C1 segment of cervical spinal cord (tissue), 14 donors: ENCODE measurements around the gene ENPP7.

Experiments
- DNase-seq, 14 donors: peaks; one replicate each; lab custom pipeline; 2025; lab: John Stamatoyannopoulos, UW

Gene ENPP7

DNA sequence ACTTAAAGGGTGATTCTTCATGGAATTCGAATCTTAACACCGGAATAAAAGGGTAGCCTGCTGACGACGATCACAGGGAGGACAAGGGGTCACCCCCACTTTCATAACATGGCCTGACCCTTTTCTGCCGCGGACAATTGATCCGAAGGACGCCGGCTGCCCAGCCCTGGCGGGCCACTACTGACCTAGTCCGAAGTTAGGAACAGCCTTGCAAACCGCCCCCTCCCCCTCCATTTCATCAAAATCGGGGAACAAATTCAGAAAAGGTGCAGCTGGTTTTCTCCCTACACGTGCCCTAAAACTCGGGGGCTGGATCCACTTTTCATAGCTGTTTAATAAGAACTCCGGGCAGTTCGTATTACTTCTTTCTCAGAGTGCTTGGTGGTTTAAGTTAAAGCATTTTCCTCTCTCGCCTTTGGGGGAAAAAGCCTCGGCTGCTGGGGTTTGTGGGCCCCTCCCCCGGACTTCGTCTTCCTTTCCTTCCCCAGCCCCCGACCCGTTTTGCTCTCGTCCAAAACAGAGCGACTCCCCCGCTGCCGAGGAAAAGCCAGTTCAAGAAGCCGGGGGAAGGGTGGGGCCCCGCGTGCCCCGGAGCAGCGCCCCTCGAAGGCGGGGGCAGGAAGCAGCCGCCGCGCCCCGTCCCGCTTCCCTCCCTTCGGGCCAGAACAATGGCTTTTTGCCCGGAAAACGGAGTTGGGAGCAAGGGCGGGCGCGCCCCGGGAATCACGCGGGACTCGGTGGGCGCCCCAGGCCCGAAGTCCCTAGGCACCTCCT, 46.6 kb downstream of the ENPP7 start:
- peak in 8 of 14 donors; percentile 15 to 76 (median 60) for DNase-seq

DNA sequence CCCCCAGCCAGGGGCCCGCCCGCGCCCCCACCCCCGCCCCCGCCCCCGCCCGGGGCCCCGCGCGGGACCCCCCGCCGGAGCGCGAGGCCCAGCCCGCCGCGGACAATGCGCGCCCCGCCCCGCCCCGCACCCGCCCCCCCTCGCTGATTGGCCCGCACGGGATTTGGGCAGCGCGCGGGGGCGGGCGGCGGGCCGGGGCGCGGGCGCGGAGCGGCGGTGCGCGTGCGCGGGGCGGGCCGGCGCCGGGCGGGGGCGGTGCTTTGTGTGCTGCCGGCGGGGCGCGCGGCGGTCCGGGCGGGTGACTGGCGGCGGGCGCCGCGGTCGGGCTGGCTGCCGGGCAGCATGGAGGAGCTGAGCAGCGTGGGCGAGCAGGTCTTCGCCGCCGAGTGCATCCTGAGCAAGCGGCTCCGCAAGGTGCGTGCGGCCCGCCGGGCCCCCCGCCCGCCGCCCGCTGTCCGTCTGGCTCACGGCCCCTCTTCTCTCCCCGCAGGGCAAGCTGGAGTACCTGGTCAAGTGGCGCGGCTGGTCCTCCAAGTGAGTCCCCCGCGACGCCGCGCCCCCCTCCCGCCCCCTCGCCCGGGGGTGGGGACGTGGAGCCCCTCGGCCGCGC, 47.3 kb downstream of the ENPP7 start, which contains the start of gene CBX2:
Gene CBX2, plus strand, starts transcription at position 255 of the 610 bp plus-strand sequence. Its CDS starts 88 bp downstream, at position 343.
- peak in 12 of 14 donors; percentile 20 to 85 (median 60) for DNase-seq

DNA sequence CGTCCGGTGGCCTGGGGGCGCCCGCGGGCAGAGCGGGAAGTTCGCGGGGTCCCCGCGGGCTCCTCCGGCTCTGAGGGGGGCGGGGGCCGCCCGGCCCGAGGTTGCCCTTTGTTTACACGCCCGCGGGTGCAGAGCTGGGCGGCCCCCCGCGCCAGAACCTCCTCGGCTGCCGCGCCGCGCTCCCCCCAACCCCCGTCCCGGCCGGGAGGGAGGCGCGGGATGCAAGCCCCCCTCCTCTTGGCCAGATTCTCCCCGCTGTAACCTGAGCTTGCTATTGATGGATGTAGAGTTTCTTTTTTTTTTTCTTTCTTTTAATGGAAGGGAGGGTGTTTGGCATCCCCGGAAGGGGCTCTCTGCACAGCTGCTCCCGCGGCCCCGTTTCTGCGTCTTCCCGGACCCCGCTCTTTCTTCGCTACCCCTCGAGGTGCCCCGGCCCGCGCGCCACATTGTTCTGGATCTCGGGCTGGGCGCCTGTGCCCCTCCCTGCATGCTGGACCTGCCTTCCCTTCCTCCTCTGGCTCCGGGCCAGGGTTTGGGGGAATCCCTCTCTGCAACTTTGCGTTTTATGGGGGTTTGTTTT, 47.9 kb downstream of the ENPP7 start:
- DNase-seq: peak in 1 of 14 donors; percentile 2

DNA sequence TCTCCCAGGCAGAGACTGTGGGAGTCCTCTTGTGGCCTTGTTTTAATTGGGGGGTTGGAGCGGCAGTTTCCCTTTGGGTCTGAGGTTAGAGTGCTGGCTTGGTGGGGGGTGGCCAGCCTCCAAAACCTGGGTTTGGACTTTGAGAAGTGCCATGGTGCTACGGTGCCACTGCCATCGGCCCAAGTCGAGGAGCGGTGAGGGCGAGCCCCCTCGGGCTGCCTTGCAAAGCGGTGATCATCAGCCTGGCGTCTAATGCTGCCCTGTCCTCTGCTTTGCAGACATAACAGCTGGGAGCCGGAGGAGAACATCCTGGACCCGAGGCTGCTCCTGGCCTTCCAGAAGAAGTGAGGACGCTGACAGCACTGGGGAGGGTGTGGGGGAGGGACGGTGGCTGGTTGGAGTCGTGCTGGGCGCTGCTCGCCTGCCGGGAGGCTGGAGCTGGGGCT, 48.4 kb downstream of the ENPP7 start:
- DNase-seq: no peak

DNA sequence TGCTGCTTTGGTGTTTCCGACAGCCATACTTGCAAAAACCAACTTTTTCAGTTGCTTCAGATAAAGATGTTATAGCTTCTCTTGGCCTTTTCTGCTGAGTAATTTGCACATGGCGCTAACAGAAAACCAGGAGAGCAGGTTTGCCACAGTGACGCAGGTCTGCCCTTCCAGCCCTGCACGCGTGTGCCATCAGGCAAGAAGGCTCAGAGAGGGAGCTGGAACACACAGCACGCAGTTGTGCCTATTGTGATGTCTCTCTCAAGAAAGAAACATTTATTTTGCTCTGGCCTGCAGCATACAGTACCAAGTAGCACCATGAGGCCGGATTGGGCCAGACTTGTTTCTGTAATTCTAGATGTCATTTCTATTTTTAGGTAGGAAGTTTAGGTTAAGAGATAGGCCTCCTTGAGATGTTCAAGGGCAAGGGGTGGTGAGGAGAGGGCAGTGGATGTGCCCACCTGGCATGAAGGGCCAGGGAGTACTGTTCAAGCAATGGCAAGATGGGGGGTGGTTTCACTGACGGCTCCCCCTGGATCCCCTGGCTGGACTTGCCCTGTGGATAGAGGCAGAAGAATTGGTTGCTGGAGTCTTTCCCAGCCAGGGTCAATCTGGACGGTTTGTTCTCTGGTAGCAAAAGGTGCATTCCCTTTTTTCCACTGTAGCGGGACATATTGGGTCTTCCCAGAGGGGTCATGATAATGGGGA, 49.1 kb downstream of the ENPP7 start:
- no peak for DNase-seq

DNA sequence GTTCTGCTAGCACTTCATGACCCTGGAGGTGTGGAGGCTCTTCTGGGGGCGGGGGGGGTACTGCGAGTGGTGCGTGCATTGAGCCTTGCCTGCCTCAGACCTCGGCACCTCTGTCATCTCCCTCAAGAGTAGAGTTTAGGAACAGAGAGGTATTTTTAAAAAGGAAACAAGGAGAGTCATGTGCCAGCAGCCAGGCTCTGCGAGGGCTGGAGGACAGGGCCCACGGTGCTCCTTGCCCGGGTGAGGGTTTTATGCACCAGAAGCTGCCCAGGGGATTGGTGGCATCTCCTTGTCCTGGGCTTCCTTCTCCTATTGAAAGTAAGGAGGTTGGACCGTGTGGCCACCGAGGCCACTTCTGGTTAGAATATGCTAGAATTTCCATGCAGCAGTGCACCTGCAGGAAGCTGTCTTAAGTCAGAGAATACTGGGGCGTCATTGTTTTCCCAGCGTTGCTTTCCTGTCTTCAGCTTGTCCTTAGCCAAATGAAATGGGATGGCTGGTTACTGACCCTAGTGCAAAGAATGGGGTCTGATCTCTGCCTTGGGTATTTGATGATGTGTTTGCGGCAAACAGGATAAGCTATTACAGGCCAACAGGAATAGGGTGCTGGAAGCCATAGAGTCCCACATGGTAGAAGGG, 50.4 kb downstream of the ENPP7 start:
- no peak for DNase-seq

DNA sequence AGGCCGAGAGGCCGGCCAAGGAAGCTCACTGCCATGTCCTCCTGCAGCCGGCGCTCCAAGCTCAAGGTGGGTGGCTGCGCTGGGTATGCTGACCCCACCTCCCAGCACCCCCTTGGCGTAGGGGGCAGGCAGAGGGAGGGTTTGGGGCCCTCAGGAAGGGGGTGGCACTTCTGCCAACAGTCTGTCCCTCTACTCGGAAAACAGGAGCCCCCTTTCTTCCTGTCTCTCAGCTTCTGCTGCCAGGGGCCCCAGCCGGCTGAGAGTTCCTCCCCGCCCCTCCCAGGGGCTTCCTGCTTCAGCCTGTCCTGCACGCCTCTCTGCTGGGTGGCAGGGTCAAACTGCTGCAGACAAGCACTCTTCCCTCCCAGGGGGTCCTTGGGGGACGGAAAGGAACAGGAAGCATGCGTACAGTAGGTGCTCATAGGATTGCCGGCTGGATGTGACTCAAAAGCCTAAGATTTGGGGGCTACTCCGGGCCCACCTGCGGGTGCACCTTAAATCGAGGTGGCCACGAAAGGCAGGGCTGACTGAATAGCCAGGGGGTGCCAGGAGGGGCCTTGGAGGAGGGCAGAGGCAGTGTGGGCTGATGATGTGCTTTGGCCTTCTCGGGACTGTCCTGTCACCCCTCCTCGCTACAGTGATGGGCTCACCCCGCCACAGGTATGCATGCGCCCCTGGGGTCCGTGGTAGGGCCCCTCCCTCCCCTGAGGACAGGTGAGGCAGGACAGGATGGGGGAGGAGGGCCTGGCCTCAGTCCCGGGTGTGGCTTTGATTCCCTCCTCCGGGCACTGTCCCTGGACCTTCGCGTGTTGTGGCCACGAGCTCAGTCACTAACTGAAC, 51.2 kb downstream of the ENPP7 start:
- DNase-seq: no peak

DNA sequence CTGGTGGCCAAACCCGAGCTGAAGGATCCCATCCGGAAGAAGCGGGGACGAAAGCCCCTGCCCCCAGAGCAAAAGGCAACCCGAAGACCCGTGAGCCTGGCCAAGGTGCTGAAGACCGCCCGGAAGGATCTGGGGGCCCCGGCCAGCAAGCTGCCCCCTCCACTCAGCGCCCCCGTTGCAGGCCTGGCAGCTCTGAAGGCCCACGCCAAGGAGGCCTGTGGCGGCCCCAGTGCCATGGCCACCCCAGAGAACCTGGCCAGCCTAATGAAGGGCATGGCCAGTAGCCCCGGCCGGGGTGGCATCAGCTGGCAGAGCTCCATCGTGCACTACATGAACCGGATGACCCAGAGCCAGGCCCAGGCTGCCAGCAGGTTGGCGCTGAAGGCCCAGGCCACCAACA, 53.1 kb downstream of the ENPP7 start:
- no peak for DNase-seq

DNA sequence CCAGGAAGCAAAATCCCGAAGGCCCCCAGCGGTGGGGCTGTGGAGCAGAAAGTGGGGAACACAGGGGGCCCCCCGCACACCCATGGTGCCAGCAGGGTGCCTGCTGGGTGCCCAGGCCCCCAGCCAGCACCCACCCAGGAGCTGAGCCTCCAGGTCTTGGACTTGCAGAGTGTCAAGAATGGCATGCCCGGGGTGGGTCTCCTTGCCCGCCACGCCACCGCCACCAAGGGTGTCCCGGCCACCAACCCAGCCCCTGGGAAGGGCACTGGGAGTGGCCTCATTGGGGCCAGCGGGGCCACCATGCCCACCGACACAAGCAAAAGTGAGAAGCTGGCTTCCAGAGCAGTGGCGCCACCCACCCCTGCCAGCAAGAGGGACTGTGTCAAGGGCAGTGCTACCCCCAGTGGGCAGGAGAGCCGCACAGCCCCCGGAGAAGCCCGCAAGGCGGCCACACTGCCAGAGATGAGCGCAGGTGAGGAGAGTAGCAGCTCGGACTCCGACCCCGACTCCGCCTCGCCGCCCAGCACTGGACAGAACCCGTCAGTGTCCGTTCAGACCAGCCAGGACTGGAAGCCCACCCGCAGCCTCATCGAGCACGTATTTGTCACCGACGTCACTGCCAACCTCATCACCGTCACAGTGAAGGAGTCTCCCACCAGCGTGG, 53.7 kb downstream of the ENPP7 start:
- DNase-seq: no peak

DNA sequence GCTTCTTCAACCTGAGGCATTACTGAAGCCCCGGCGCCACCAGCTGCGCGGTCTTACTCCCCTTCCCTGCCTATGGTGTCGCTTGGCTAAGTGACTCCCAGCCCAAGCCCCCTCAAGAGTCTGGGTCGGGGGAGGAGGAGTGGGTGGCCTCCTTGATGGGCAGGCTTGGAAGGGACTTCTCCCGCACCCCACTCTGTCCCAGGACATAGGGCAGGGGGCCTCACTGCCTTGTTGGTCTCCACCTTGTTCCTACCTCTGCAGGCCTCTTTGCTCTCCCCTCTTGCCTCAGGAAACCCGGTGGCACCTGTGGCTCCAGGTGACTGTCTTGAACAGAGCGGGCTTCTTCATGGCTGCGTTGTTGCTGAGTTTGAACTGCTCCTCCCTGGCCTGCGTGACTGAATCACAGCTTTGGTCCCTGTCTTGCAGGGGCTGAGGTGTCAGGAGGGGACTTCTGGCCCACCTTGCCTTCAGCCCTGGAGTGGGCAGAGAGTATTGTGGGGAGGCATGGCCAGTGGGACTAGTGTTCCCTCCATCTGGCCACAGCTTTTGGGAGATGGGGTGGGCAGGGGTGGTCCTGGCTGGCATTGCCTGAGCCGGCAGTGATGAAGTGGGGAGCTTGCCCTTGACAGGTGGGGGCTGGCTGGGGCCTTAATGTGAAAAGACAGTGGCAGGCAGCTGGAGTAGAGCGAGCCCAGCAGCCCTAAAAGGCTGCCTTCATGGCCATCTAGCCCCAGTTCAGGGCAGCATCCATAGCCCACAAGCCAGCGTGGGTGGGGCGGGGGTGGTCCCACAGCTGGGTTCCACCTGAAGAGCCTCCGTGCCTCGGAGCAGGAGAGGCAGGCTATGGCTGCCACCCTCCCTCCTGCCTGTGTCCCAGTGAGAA, 54.5 kb downstream of the ENPP7 start:
- DNase-seq: no peak

DNA sequence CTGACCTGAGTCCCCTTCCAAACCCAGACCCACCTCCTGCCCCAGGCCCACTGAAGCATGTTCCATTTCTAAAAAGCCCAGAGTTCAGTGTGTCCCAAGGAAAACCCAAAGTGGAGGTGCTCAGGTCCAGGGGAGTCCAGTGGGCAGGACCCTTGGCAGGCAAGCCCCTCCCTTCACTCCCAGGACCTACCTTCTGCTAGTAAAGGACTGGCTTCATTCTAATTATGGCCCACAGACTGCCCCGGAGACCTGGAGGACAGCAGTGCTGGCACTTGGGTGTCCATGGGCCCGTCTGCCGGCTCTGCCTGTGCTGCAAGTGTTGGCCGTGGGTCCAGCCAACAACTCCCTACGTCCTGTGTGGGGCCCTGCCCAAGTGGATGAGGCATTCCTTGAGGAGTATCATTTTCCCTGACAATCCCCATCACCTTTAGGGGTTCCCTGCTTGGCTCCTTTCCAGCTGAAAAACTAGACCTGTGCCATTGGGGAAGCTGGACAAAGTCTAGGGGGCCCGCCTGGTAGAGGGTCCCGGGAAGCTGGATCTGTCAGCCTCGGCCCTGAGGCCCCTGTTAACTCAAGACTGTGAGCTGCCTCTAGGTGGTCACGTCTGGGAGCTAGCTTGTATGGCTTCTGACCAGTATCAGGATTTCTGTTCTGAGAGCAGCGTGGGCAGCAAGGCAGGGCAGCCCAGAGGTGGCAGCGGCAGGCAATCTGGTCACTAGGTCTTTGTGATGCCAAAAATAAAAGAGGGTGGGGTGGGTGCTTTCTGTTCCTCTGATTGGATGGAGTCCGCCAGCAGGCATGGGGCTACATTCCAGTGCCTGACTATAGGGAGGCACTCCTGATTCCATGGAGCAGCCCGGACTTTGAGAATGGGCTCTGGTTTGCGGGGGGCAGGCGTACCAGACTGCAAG, 55.4 kb downstream of the ENPP7 start:
- DNase-seq: no peak

DNA sequence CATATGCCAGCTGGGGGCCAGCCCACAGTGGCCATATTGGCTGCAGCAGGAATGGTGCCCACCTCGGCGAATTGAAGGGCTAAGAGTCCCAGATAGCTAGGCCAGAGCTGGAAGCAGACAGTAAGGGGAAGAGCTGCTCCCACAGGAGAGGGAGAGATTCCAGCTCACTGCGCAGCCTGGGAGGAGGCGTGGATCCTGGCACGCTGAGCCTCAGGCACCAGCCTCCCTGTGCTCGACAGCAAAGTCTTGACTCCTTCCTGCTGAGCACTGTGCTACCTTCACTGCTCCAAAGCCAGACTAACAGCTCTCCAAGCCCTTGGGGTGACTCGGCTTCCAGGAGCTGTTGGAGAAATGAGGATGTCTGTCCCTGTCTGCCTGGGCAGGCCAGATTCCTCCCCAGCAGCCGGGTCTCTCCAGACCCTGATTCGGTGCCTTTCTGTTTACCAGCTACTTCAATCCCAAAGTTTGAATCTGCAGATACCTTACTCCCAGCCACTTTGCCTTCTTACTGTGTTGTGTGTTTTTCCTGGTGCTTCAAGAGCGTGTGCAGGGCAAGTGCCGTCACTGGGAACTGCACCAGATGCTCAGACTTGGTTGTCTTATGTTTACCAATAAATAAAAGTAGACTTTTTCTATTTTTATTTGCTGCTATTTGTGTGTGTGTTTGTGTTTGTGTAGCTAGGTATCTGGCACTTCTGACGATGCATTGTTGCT, 56.3 kb downstream of the ENPP7 start:
- no peak for DNase-seq

DNA sequence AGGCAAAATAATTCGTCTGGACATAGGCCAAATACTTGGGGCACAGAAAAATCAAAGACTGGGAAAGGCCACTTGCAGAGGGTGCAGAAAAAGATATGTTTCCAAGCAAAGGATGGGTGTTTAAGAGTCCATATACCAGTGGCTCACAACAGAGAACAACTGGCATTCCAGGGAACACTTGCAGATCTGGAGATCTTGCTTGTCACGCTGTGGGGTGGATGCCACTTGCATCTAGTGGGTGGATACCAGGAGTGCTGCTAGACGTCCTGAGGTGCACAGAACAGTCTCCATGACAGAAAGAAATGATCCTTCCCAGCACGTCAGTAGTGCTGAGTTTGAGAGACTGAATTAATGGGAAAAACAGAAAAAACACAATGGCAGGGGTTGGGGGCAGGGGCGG, 57.7 kb downstream of the ENPP7 start:
- no peak for DNase-seq

DNA sequence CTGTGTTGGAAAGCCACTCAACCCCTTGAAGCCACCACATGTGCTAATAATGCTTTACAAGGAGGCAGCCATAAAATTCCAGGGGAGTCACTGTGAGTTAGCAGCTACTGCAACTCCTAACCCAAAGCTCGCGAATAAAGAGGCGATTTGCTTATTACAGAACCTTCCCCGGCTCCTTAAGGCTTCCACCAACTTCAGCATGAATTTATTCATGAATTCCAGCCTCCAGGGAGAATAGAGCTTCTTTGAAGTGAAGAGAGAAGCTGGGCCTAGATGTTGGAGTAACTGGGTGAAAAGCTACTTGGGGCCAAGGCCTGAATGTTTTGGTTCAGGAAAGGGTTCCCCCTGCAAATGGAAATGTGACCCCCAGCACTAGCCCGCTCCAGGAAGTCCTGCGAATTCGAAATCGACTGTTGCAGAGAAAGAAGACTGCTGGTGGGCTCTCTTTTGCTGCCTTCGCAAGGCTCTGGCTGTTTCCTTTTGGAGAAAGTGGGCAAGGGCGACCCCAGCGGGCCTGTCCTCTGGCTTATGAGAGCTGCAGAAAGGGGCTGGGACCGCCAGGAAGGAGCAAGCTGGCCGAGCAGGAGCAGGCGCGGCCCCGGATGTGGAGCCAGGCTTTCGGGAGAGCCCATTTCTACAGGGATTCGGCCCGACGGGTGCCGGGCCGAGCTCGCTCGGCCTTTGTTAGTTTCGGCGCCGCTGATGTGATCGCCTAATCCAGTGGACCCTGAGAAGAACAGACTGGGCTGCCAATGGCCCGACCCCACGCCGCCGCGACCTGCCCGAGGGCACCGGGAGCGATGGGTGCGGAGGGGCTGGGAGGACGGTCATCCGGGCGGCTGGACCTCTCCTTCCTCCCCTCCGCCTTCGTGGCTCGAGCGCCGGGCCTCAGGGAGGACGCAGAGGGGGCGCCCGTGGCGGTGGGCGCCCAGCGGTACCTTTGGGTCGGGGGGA, 58.5 kb downstream of the ENPP7 start:
- DNase-seq: no peak

DNA sequence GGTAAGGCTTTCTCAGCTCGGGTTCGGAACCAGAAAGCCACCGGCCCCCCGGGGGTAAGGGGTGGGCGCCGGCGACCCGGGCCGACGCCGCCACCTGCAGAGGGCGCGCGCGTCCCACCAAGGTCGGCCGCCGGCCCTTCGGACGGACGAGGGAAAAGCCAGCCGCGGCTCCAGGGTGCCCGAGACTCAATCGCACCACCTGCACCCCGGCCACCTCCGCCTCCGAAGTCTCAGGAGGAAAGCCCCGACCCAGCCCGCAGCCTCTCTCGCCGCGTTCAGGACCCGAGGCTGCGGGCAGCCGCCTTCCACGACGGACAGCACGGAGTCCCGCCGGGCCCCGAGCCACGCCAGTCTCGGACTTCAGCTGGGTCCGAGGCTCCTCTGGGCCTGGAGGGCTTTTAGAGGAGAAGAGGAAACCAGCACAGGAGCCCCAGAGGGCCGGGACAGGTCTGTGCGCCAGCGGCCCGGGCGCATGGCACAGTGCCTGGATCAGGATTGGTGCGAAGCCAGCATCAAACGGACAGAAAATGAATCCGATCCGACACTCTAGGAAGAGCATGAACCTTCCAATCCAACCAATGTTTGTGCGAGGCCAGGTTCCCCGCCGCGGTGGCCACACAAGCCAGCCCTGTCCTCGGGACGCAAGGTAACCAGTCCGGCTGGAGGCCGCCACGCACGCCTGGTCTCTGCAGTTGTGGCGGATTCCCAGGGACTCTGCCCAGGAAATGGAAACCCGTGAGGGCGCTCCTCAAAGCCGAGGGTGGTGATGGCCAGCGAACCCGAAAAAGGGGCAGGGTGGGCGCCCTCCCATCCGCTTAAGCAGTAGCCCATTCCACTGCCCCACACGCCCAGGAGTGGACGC, 59.4 kb downstream of the ENPP7 start:
- DNase-seq: peak in 3 of 14 donors; percentile 12 to 53 (median 42)
